BJ (cell line): ENCODE data around the gene SLC2A2. TPM values are rescaled to one million over a fixed set of nuclear protein-coding genes. Genes with fewer than 3 reads are reported as not detected.

ENCODE experiments used
- CTCF ChIA-PET: fragments of 350-600 bp; formaldehyde crosslinking; extraction: SDS; loops from one replicate; lab custom pipeline; 2021; ENCODE audit warnings: antibody characterized with exemption, inconsistent platforms; lab: Yijun Ruan, JAX
- POLR2A ChIA-PET: fragments of 300-600 bp; sonication (Branson Sonifier 250); formaldehyde crosslinking; extraction: SDS; loops from one replicate; lab custom pipeline; 2021; ENCODE audit warnings: antibody characterized with exemption; lab: Charles Lee
- DNase-seq: peaks from one replicate; pipeline ENCODE4 v3.0.0-alpha.2; 2011; ENCODE audit warnings: low read depth
- H3K27me3 ChIP-seq: 2 replicates; pipeline ENCODE4 v1.6.0; 2011; ENCODE audit warnings: low read length; ENCODE audit not compliant: control insufficient read depth, insufficient read depth
- H3K36me3 ChIP-seq: 2 replicates; pipeline ENCODE4 v1.5.1; 2011; ENCODE audit warnings: low read length; ENCODE audit not compliant: control insufficient read depth, insufficient read depth
- H3K4me3 ChIP-seq: 2 replicates; pipeline ENCODE4 v1.5.1; 2011; ENCODE audit warnings: low read depth, mild to moderate bottlenecking, control low read depth, low read length
- CTCF ChIP-seq: IDR thresholded peaks from 2 replicates; pipeline ENCODE4 v1.5.1; 2011; ENCODE audit warnings: low read depth, mild to moderate bottlenecking, control low read depth, inconsistent platforms, low read length, moderate library complexity; ENCODE audit not compliant: insufficient read depth
- polyA minus RNA-seq: library from RNA; depleted of rRNA, polyadenylated mRNA; stranded (reverse); fragments of >200 nt; gene quantifications from 2 replicates; pipeline ENCODE4 v1.2.3, GENCODE V29; 2011; rRNA and poly(A)+ RNA removed
- polyA plus RNA-seq: library from polyadenylated mRNA; depleted of rRNA; stranded (reverse); fragments of >200 nt; gene quantifications from 2 replicates; pipeline ENCODE4 v1.2.3, GENCODE V29; 2011; rRNA removed

The SLC2A2 gene
- polyA plus RNA-seq = not detected in 2 replicates
- polyA minus RNA-seq = not detected in 2 replicates

GRCh38 chr3:171026597-171027293 is at the start of gene SLC2A2:
TSS of gene SLC2A2 (minus strand) at chr3:171026720. CDS start at chr3:171026670, 50 bp downstream.
- DNase-seq = no peak
- TF ChIP-seq CTCF = no peak
- no peak within 1 kb of the TSS for H3K4me3 ChIP-seq
- POLR2A ChIA-PET = no interaction called here
- no peaks in the 10 kb centered on the region for H3K27me3 ChIP-seq
- CTCF ChIA-PET = interaction anchor here (0.6 to 1.7 kb wide), 3 partner anchors 16 to 65 kb away, joined by 3 to 4 read pairs (median 3); no protein-coding TSS in a partner anchor
- H3K36me3 ChIP-seq = no peaks in the 10 kb centered on the region

- DNase-seq = no peak
- CTCF ChIA-PET = no interaction called here
- no peaks in the 10 kb centered on the region for H3K36me3 ChIP-seq
These were observed 45.9 kb upstream of the SLC2A2 start for GRCh38 chr3:171072432-171072831.

GRCh38 chr3:171068658-171069057 is 42.1 kb upstream of the SLC2A2 start:
- POLR2A ChIA-PET = no interaction called here
- no peaks in the 10 kb centered on the region for H3K27me3 ChIP-seq
- CTCF ChIA-PET = no interaction called here
- no peak overlapping the region for H3K4me3 ChIP-seq
- no peak for DNase-seq
- no peak for TF ChIP-seq CTCF
- no peaks in the 10 kb centered on the region for H3K36me3 ChIP-seq

More at GRCh38 chr3:171072432-171072831, 45.9 kb upstream of the SLC2A2 start:
- POLR2A ChIA-PET = no interaction called here
- no peak overlapping the region for H3K4me3 ChIP-seq
- TF ChIP-seq CTCF = no peak
- no peaks in the 10 kb centered on the region for H3K27me3 ChIP-seq

- H3K36me3 ChIP-seq = no peaks in the 10 kb centered on the region
- no peak for TF ChIP-seq CTCF
- DNase-seq = no peak
- no peak overlapping the region for H3K4me3 ChIP-seq
- no peaks in the 10 kb centered on the region for H3K27me3 ChIP-seq
- ChIA-PET CTCF (interaction anchor here (1.2 to 1.7 kb wide), 2 partner anchors 8 to 16 kb away, joined by 4 to 8 read pairs; no protein-coding TSS in a partner anchor), POLR2A (no interaction called here)
These were observed 39.7 kb upstream of the SLC2A2 start for GRCh38 chr3:171066206-171066605.

GRCh38 chr3:171065732-171066131 is 39.2 kb upstream of the SLC2A2 start:
- Histone ChIP-seq H3K36me3 (no peaks in the 10 kb centered on the region), H3K27me3 (no peaks in the 10 kb centered on the region), H3K4me3 (no peak overlapping the region)
- no peak for DNase-seq
- TF ChIP-seq CTCF = no peak
- POLR2A ChIA-PET = no interaction called here
- CTCF ChIA-PET = interaction anchor here (1.2 to 1.7 kb wide), 2 partner anchors 9 to 16 kb away, joined by 4 to 8 read pairs; no protein-coding TSS in a partner anchor
